Naive thymus-derived CD4-positive, alpha-beta T cell (primary cell): ENCODE data around the gene CASP8AP2. TPM values are rescaled to one million over a fixed set of nuclear protein-coding genes. Genes with fewer than 3 reads are reported as not detected.
A peak's percentile ranks its signal among the peaks of the same experiment; 100 is the strongest.
"Not testable (repeated sequence)": the region's sequence is repeated elsewhere in the genome, so short reads cannot be mapped to it uniquely, and the experiment has no call there.

Experiments
- ATAC-seq: fragments of 150-1000 bp; cut with Tn5 transposase; 2 replicates; pipeline ENCODE4 v1.10.0; 2021; ENCODE audit warnings: mild to moderate bottlenecking, moderate library complexity
- CTCF ChIA-PET: fragments of 350-600 bp; sonication (Branson Sonifier 250); formaldehyde crosslinking; loops from one replicate; lab custom pipeline; 2021; ENCODE audit warnings: antibody characterized with exemption; lab: Charles Lee
- POLR2A ChIA-PET: fragments of 350-600 bp; sonication (Branson Sonifier 250); formaldehyde crosslinking; loops from one replicate; lab custom pipeline; 2021; ENCODE audit warnings: antibody characterized with exemption, inconsistent platforms; lab: Charles Lee
- DNase-seq, 9 donors: peaks; one replicate each; pipeline versions ENCODE4 v3.0.0 to v3.0.0-alpha.2; 2020 to 2022; ENCODE audit warnings: mixed read lengths in 1 of 9
- H3K27ac ChIP-seq: one replicate; pipeline ENCODE4 v1.7.0; 2013; ENCODE audit warnings: mild to moderate bottlenecking, low read depth, low read length, moderate library complexity
- H3K27me3 ChIP-seq, 2 donors: one replicate each; pipeline ENCODE4 v1.7.0; 2013; ENCODE audit warnings: low read length in 2 of 2, mild to moderate bottlenecking in 2 of 2, moderate library complexity in 2 of 2; ENCODE audit not compliant: control insufficient read depth in 2 of 2, insufficient read depth in 2 of 2
- H3K36me3 ChIP-seq, 3 experiments: 1 replicate in 2 of 3; 2 replicates in 1 of 3; pipeline ENCODE4 v1.7.0; 2013; ENCODE audit warnings: low read length in 3 of 3, mild to moderate bottlenecking in 3 of 3, moderate library complexity in 1 of 3; ENCODE audit not compliant: insufficient read depth in 3 of 3, control insufficient read depth in 2 of 3
- H3K4me1 ChIP-seq, 2 donors: one replicate each; pipeline ENCODE4 v1.7.0; 2013; ENCODE audit warnings: low read length in 2 of 2, mild to moderate bottlenecking in 2 of 2, moderate library complexity in 1 of 2; ENCODE audit not compliant: control insufficient read depth in 2 of 2, insufficient read depth in 2 of 2
- H3K4me3 ChIP-seq: 2 replicates; pipeline ENCODE4 v1.7.0; 2013; ENCODE audit warnings: mild to moderate bottlenecking, low read length
- H3K9me3 ChIP-seq, 3 experiments: 1 replicate in 2 of 3; 2 replicates in 1 of 3; pipeline ENCODE4 v1.7.0; 2013; ENCODE audit warnings: low read length in 3 of 3; ENCODE audit not compliant: control insufficient read depth in 2 of 3
- H3K27ac Mint-ChIP-seq, 9 donors: one replicate each; pipeline ENCODE4 v1.8.0; 2020 to 2022; ENCODE audit warnings: mixed read lengths in 9 of 9, mild to moderate bottlenecking in 8 of 9, moderate library complexity in 5 of 9, inconsistent platforms in 2 of 9
- H3K27me3 Mint-ChIP-seq, 5 donors: one replicate each; pipeline ENCODE4 v1.8.0; 2021 to 2022; ENCODE audit warnings: mixed read lengths in 5 of 5, mild to moderate bottlenecking in 1 of 5
- H3K36me3 Mint-ChIP-seq, 5 donors: one replicate each; pipeline ENCODE4 v1.8.0; 2020 to 2022; ENCODE audit warnings: mixed read lengths in 5 of 5, mild to moderate bottlenecking in 3 of 5, inconsistent platforms in 1 of 5
- H3K4me1 Mint-ChIP-seq, 7 donors: one replicate each; pipeline ENCODE4 v1.8.0; 2020 to 2022; ENCODE audit warnings: mixed read lengths in 7 of 7, mild to moderate bottlenecking in 3 of 7, inconsistent platforms in 1 of 7
- H3K4me3 Mint-ChIP-seq, 10 donors: one replicate each; pipeline ENCODE4 v1.8.0; 2020 to 2022; ENCODE audit warnings: mild to moderate bottlenecking in 10 of 10, mixed read lengths in 10 of 10, moderate library complexity in 6 of 10, inconsistent platforms in 2 of 10
- H3K9me3 Mint-ChIP-seq, 11 donors: one replicate each; pipeline ENCODE4 v1.8.0; 2020 to 2022; ENCODE audit warnings: mixed read lengths in 11 of 11, mild to moderate bottlenecking in 4 of 11, inconsistent platforms in 1 of 11, moderate library complexity in 1 of 11
- intact Hi-C, 2 donors: fragments of 100-400 bp; cut with micrococcal nuclease; formaldehyde crosslinking; loops; one replicate each; pipeline ENCODE4 v1.15.1; 2023
- polyA plus RNA-seq, 2 donors: library from polyadenylated mRNA; unstranded; fragments of 300-500 nt; fragmentation: Illumina TruSeq; gene quantifications; one replicate each; pipeline ENCODE4 v1.2.3, GENCODE V29; 2021
- total RNA-seq, 6 experiments: library from RNA in 5 of 6; stranded (reverse) in 5 of 6; gene quantifications; 1 replicate in 5 of 6; 2 replicates in 1 of 6; pipeline ENCODE4 v1.2.3 and lab custom pipeline; 2021 to 2026

The CASP8AP2 gene
- total and polyA plus RNA-seq, 7 experiments from 2014 or later = 21.2 to 51.0 (median 43.2) TPM

DNA sequence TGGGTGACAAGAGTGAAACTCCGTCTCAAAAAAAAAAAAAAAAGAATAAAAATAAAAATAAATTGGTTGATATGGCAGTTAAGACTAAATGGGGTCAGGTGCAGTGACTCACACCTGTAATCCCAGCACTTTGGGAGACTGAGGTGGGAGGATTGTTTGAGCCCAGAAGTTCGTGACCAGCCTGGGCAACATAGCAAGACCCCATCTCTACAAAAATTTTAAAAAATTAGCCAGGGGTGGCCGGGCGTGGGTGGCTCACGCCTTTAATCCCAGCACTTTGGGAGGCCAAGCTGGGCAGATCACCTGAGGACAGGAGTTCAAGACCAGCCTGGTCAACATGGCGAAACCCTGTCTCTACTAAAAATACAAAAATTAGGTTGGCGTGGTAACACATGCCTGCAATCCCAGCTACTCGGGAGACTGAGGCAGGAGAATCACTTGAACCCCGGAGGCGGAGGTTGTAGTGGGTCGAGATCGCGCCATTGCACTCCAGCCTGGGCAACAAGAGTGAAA is 1.1 kb upstream of the CASP8AP2 start:
- peak overlapping the region; percentile 92 to 100 (median 99) for H3K4me3 Mint-ChIP-seq
- peak overlapping the region; percentile 96 for H3K4me3 ChIP-seq
- peaks cover 0 to 19% (median 12%) of the 10 kb centered on the region in 5 donors for H3K36me3 Mint-ChIP-seq

DNA sequence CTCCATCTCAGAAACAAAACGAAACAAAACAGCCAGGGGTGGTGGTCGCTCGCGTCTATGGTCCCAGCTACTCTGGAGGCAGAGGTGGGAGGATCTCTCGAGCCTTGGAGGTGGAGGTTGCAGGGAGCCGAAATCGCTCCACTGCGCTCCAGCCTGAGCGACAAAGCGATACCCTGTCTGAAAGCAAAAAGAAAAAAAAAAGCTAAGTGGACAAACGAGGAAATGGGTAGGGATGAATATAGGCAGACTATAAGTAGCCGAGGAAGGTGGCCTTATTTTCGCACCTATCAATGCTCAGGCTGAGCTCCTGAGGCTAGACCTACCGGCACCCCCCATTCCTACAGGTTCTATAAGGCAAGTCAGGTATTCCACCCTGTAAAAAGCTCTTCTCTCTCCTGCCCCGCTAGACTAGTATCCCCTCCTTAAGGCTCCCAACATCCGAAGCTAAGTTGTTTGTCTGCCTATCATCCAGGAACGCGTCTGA is 650 bp upstream of the CASP8AP2 start:
- Histone ChIP-seq H3K27ac (peak overlapping the region; percentile 83), H3K4me3 (peak overlapping the region; percentile 96), H3K4me1 (peaks cover 8 to 12% of the 10 kb centered on the region in 2 donors), H3K9me3 (no peaks in the 10 kb centered on the region), H3K36me3 (peaks cover 0 to 7% (median 0%) of the 10 kb centered on the region in 3 experiments), H3K27me3 (no peaks in the 10 kb centered on the region)
- CTCF ChIA-PET = interaction anchor here (0.6 to 1.5 kb wide), 3 partner anchors 9 to 596 kb away, joined by 3 to 15 read pairs (median 5); partner anchors contain the start of gene MDN1
- intact Hi-C loops = loop anchor here (1.0 to 10.0 kb wide), 18 partner anchors 10 to 866 kb away; partner anchors contain the start of genes BACH2 (in 2 of the 2), LYRM2 (in 2 of the 2), MAP3K7 (in 2 of the 2) and MDN1 (in 2 of the 2)
- Mint-ChIP-seq H3K4me1 (peaks cover 10 to 42% (median 32%) of the 10 kb centered on the region in 7 donors), H3K9me3 (no peaks in the 10 kb centered on the region), H3K4me3 (peak overlapping the region; percentile 92 to 100 (median 99)), H3K36me3 (peaks cover 0 to 22% (median 12%) of the 10 kb centered on the region in 5 donors), H3K27me3 (no peaks in the 10 kb centered on the region), H3K27ac (peak overlapping the region; percentile 84 to 97 (median 95))
- peak in 1 of 9 donors; percentile 32 for DNase-seq
- ATAC-seq = peak; percentile 49
- POLR2A ChIA-PET = interaction anchor here (0.6 to 3.2 kb wide), 11 partner anchors 10 to 750 kb away, joined by 3 to 68 read pairs (median 3); partner anchors contain the start of genes MDN1 and PNRC1

More for the DNA sequence above, 1.1 kb upstream of the CASP8AP2 start:
- ATAC-seq, H3K27me3 Mint-ChIP-seq, DNase-seq, H3K27me3 ChIP-seq, H3K36me3 ChIP-seq, H3K9me3 Mint-ChIP-seq, H3K9me3 ChIP-seq: not testable (repeated sequence)
- ChIA-PET POLR2A (interaction anchor here (0.6 to 3.2 kb wide), 9 partner anchors 9 to 750 kb away, joined by 3 to 68 read pairs (median 3); partner anchors contain the start of genes MDN1 and PNRC1), CTCF (interaction anchor here (0.6 to 1.5 kb wide), 2 partner anchors 8 to 112 kb away, joined by 5 to 15 read pairs; partner anchors contain the start of gene MDN1)
- H3K4me1 ChIP-seq = peaks cover 8 to 12% of the 10 kb centered on the region in 2 donors
- H3K4me1 Mint-ChIP-seq = peaks cover 10 to 40% (median 28%) of the 10 kb centered on the region in 7 donors
- peak overlapping the region; percentile 84 to 97 (median 95) for H3K27ac Mint-ChIP-seq
- intact Hi-C loops = loop anchor here (2.0 to 10.0 kb wide), 10 partner anchors 114 to 650 kb away; partner anchors contain the start of genes BACH2 (in 2 of the 2), RRAGD (in 1 of the 2) and UBE2J1 (in 1 of the 2)
- peak overlapping the region; percentile 83 for H3K27ac ChIP-seq

DNA sequence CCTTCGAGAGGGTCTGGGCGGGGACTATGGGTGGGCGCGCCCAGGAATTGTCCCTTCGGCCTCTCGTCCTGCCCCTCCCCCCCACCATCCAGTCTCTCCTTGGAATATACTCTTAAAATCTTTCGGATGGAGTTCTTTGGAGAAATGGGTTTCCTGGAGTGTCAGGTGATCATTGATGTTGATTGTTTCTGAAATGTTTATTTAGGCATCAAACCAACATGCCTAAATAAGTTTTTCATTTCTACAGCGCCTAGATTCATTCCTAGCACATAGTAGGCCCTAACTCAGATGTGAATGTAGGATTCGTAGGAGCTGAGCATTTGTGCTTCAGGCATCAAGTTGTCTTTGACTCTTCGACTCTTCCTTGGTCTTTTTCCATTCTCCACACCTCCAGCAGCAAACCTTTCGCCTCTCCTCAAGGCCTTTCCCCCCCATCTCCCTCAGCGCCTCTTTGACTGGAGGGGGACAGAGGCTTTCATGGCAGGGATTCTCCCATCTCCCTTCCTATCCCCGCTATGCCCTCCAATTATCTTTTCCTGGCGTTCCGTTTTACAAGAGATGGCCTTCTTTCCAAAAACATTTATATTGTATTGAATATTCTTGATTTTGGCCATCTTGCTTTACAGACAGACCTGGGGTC is 610 bp downstream of the CASP8AP2 start:
- H3K27me3 ChIP-seq = no peaks in the 10 kb centered on the region
- intact Hi-C loops = no loop called here
- H3K27ac ChIP-seq = peak overlapping the region; percentile 83
- Mint-ChIP-seq H3K36me3 (peaks cover 0 to 27% (median 14%) of the 10 kb centered on the region in 5 donors), H3K27ac (peak overlapping the region; percentile 82 to 97 (median 92)), H3K9me3 (no peaks in the 10 kb centered on the region), H3K4me3 (peak overlapping the region; percentile 92 to 100 (median 99)), H3K4me1 (peaks cover 16 to 52% (median 38%) of the 10 kb centered on the region in 7 donors), H3K27me3 (no peaks in the 10 kb centered on the region)
- no peaks in the 10 kb centered on the region for H3K9me3 ChIP-seq
- ATAC-seq (no peak), DNase-seq (no peak)
- CTCF ChIA-PET = interaction anchor here (0.7 kb wide), 1 partner anchor 36 kb away, joined by 3 read pairs; no protein-coding TSS in a partner anchor
- H3K4me1 ChIP-seq = peaks cover 13 to 19% of the 10 kb centered on the region in 2 donors
- POLR2A ChIA-PET = interaction anchor here (3.2 kb wide), 1 partner anchor 11 kb away, joined by 68 read pairs; the partner anchor contains the start of gene MDN1
- H3K36me3 ChIP-seq = peaks cover 0 to 7% (median 0%) of the 10 kb centered on the region in 3 experiments
- H3K4me3 ChIP-seq = peak overlapping the region; percentile 85

DNA sequence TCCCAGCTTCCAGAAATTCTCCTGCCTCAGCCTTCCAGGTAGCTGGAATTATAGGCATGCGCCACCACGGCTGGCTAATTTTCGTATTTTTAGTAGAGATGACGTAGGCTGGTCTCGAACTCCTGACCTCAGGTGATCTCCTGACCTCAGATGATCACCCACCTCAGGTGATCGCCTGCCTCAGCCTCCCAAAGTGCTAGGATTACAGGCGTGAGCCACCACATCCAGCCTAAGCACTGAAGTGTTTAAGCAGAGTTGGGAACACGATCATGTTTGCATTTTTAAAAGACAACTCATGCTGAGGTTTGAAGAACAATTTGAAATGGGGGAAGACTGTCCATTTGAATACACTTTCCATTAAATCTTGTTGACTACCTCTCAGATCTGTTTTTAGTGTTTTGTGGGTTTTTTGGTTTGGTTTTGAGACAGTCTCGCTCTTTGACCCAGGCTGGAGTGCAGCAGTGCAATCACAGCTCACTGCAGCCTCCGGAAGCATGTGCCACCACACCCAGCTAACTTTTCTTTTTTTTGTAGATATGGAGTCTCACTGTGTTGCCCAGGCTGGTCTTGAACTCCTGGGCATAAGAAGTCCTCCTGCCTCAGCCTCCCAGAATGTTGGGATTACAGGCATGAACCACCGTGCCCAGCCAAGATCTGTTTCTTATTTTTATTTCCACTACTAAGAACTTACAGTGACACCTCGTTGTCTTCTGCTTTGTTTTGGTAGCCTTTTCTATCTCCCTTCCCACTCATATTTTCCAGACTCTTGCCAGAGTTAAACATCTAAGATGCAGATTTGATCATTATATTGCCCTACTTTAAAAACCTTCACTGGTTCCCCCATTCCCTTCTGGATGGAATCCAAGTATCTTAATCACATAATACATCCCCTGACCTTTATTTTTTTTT is 5.5 kb downstream of the CASP8AP2 start:
- DNase-seq (peak in 3 of 9 donors; percentile 16 to 31 (median 25)), ATAC-seq (peak; percentile 83)
- peaks cover 33 to 77% (median 53%) of the 10 kb centered on the region in 7 donors for H3K4me1 Mint-ChIP-seq
- Histone ChIP-seq H3K9me3 (no peaks in the 10 kb centered on the region), H3K4me1 (peaks cover 21 to 33% of the 10 kb centered on the region in 2 donors), H3K27me3 (no peaks in the 10 kb centered on the region), H3K27ac (peak overlapping the region; percentile 51), H3K36me3 (peaks cover 0 to 4% (median 0%) of the 10 kb centered on the region in 3 experiments), H3K4me3 (peak overlapping the region; percentile 2)
- H3K9me3 Mint-ChIP-seq = no peaks in the 10 kb centered on the region
- CTCF ChIA-PET = interaction anchor here (0.6 kb wide), 1 partner anchor 558 kb away, joined by 3 read pairs; no protein-coding TSS in a partner anchor
- peak overlapping the region; percentile 54 to 78 (median 69) for H3K4me3 Mint-ChIP-seq
- peak overlapping the region; percentile 55 to 89 (median 87) for H3K27ac Mint-ChIP-seq
- POLR2A ChIA-PET = interaction anchor here (1.0 to 3.4 kb wide), 3 partner anchors 14 to 37 kb away, joined by 4 to 13 read pairs (median 5); partner anchors contain the start of gene MDN1
- H3K27me3 Mint-ChIP-seq = no peaks in the 10 kb centered on the region
- peaks cover 0 to 45% (median 25%) of the 10 kb centered on the region in 5 donors for H3K36me3 Mint-ChIP-seq
- intact Hi-C loops = loop anchor here (2.0 kb wide), 1 partner anchor 16 kb away; the partner anchor contains the start of gene MDN1 (in 2 of the 2)

DNA sequence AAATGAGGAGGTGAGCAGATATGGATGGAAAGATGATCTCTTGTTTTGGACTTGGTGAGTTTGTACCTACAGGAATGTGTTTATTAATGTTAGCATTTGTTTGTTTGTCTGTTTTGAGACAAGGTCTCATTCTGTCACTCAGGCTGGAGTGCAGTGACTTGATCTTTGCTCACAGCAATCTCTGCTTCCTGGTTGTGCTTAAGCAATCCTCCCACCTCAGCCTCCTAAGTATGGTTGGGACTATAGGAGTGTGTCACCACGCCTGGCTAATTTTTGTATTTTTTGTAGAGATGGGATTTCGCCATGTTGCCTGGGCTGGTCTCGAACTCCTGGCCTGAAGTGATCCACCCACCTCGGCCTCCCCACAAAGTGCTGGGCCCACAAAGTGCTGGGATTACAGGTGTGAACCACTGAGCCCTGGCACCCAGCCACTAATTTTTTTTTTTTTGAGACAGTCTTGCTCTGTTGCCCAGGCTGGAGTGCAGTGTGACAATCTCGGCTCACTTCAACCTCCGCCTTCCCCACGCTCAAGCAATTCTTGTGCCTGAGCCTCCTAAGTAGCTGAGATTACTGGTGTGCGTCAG is 7.1 kb downstream of the CASP8AP2 start:
- Histone ChIP-seq H3K4me1 (peaks cover 13 to 22% of the 10 kb centered on the region in 2 donors), H3K4me3 (no peak overlapping the region), H3K9me3 (no peaks in the 10 kb centered on the region), H3K27me3 (no peaks in the 10 kb centered on the region), H3K27ac (no peak overlapping the region), H3K36me3 (peaks cover 0 to 9% (median 0%) of the 10 kb centered on the region in 3 experiments)
- peak in 1 of 9 donors; percentile 7 for DNase-seq
- POLR2A ChIA-PET = no interaction called here
- no peaks in the 10 kb centered on the region for H3K27me3 Mint-ChIP-seq
- H3K4me1 Mint-ChIP-seq = peaks cover 30 to 69% (median 45%) of the 10 kb centered on the region in 7 donors
- no peaks in the 10 kb centered on the region for H3K9me3 Mint-ChIP-seq
- H3K4me3 Mint-ChIP-seq = peak overlapping the region in 9 of 10 donors; percentile 1 to 71 (median 32)
- H3K27ac Mint-ChIP-seq = peak overlapping the region in 8 of 9 donors; percentile 34 to 89 (median 74)
- peaks cover 0 to 40% (median 25%) of the 10 kb centered on the region in 5 donors for H3K36me3 Mint-ChIP-seq
- intact Hi-C loops = no loop called here
- ATAC-seq = no peak
- CTCF ChIA-PET = no interaction called here
